H9 (cell line): ENCODE results near the gene IL25. TPM values are rescaled to one million over a fixed set of nuclear protein-coding genes. Genes with fewer than 3 reads are reported as not detected.

Experiments used
- DNase-seq: peaks from one replicate; pipeline ENCODE4 v3.0.0-alpha.2; 2017
- H2AFZ ChIP-seq: one replicate; pipeline ENCODE4 v1.6.1; 2013; ENCODE audit warnings: mild to moderate bottlenecking, low read length, control low read depth, moderate library complexity
- H2AK5ac ChIP-seq: 2 replicates; pipeline ENCODE4 v1.6.1; 2013; ENCODE audit warnings: low read length, control low read depth, mixed read lengths; ENCODE audit not compliant: insufficient read length
- H2BK120ac ChIP-seq: one replicate; pipeline ENCODE4 v1.6.1; 2013; ENCODE audit warnings: low read depth, mild to moderate bottlenecking, low read length, control low read depth, inconsistent platforms; ENCODE audit not compliant: poor library complexity, severe bottlenecking
- H2BK12ac ChIP-seq: 2 replicates; pipeline ENCODE4 v1.6.1; 2013; ENCODE audit warnings: low read length, control low read depth, mixed read lengths, low read depth; ENCODE audit not compliant: insufficient read length
- H2BK15ac ChIP-seq: 2 replicates; pipeline ENCODE4 v1.6.1; 2013; ENCODE audit warnings: low read depth, low read length, control low read depth
- H2BK20ac ChIP-seq: one replicate; pipeline ENCODE4 v1.6.1; 2013; ENCODE audit warnings: low read depth, mild to moderate bottlenecking, low read length, control low read depth, inconsistent platforms; ENCODE audit not compliant: poor library complexity, severe bottlenecking
- H2BK5ac ChIP-seq: 2 replicates; pipeline ENCODE4 v1.6.1; 2013; ENCODE audit warnings: low read length, control low read depth, mixed read lengths; ENCODE audit not compliant: insufficient read length
- H3K14ac ChIP-seq: 2 replicates; pipeline ENCODE4 v1.6.1; 2013; ENCODE audit warnings: low read length, control low read depth; ENCODE audit not compliant: insufficient read depth
- H3K18ac ChIP-seq: 2 replicates; pipeline ENCODE4 v1.6.1; 2013; ENCODE audit warnings: low read depth, mild to moderate bottlenecking, mixed read lengths, low read length, control low read depth; ENCODE audit not compliant: insufficient read length
- H3K23ac ChIP-seq: 2 replicates; pipeline ENCODE4 v1.6.1; 2013; ENCODE audit warnings: low read length, control low read depth, mixed read lengths, low read depth; ENCODE audit not compliant: insufficient read length
- H3K23me2 ChIP-seq: 2 replicates; pipeline ENCODE4 v1.6.1; 2013; ENCODE audit warnings: low read depth, mild to moderate bottlenecking, mixed read lengths, low read length, control low read depth; ENCODE audit not compliant: insufficient read length, poor library complexity, severe bottlenecking
- H3K27ac ChIP-seq: 2 replicates; pipeline ENCODE4 v1.5.1; 2013; ENCODE audit warnings: low read length, control low read depth, mixed read lengths, low read depth; ENCODE audit not compliant: insufficient read length
- H3K27me3 ChIP-seq: 2 replicates; pipeline ENCODE4 v1.6.1; 2013; ENCODE audit warnings: low read length, control low read depth, inconsistent platforms; ENCODE audit not compliant: insufficient read depth
- H3K4ac ChIP-seq: 2 replicates; pipeline ENCODE4 v1.6.1; 2013; ENCODE audit warnings: low read depth, mild to moderate bottlenecking, control low read depth, inconsistent platforms, low read length, moderate library complexity
- H3K4me1 ChIP-seq: 2 replicates; pipeline ENCODE4 v1.6.1; 2013; ENCODE audit warnings: low read length, control low read depth, inconsistent platforms; ENCODE audit not compliant: insufficient read depth
- H3K4me2 ChIP-seq: 2 replicates; pipeline ENCODE4 v1.6.1; 2013; ENCODE audit warnings: low read length, control low read depth, mixed read lengths; ENCODE audit not compliant: insufficient read length, insufficient read depth
- H3K56ac ChIP-seq: 2 replicates; pipeline ENCODE4 v1.6.1; 2013; ENCODE audit warnings: low read depth, mild to moderate bottlenecking, mixed read lengths, low read length, control low read depth; ENCODE audit not compliant: insufficient read length
- H3K79me1 ChIP-seq: 2 replicates; pipeline ENCODE4 v1.6.1; 2013; ENCODE audit warnings: low read depth, mild to moderate bottlenecking, moderate library complexity, low read length, control low read depth, inconsistent platforms; ENCODE audit not compliant: insufficient read depth, poor library complexity, severe bottlenecking
- H3K79me2 ChIP-seq: 2 replicates; pipeline ENCODE4 v1.6.1; 2013; ENCODE audit warnings: low read length, control low read depth, inconsistent platforms; ENCODE audit not compliant: insufficient read depth
- H3K9ac ChIP-seq: 2 replicates; pipeline ENCODE4 v1.6.1; 2013; ENCODE audit warnings: low read length, control low read depth, mixed read lengths; ENCODE audit not compliant: insufficient read length; ENCODE audit errors: extremely low read depth
- H3K9me3 ChIP-seq: one replicate; pipeline ENCODE4 v1.6.1; 2013; ENCODE audit warnings: low read depth, low read length, inconsistent platforms; ENCODE audit not compliant: control insufficient read depth
- H3T11ph ChIP-seq: one replicate; pipeline ENCODE4 v1.6.1; 2013; ENCODE audit warnings: mild to moderate bottlenecking, low read length, control low read depth, inconsistent platforms
- H4K20me1 ChIP-seq: one replicate; pipeline ENCODE4 v1.6.1; 2013; ENCODE audit not compliant: control insufficient read depth, insufficient read length, insufficient read depth
- H4K5ac ChIP-seq: 2 replicates; pipeline ENCODE4 v1.6.1; 2013; ENCODE audit warnings: low read depth, mild to moderate bottlenecking, mixed read lengths, low read length, control low read depth; ENCODE audit not compliant: insufficient read length
- H4K8ac ChIP-seq: replicated peaks from 2 replicates; pipeline ENCODE4 v1.6.1; 2013; ENCODE audit warnings: low read length, control low read depth, mixed read lengths, low read depth; ENCODE audit not compliant: insufficient read length
- H4K91ac ChIP-seq: 2 replicates; pipeline ENCODE4 v1.6.1; 2013; ENCODE audit warnings: low read depth, mild to moderate bottlenecking, moderate library complexity, mixed read lengths, low read length, control low read depth; ENCODE audit not compliant: insufficient read length
- H3K27ac Mint-ChIP-seq, 3 experiments: 2 replicates in 2 of 3; 3 replicates in 1 of 3; pipeline ENCODE4 v1.8.0; 2020 to 2021; ENCODE audit warnings: mixed read lengths in 3 of 3, mild to moderate bottlenecking in 1 of 3, moderate library complexity in 1 of 3
- H3K27me3 Mint-ChIP-seq: 2 replicates; pipeline ENCODE4 v1.8.0; 2021; ENCODE audit warnings: low read depth, mild to moderate bottlenecking, moderate library complexity, mixed read lengths
- H3K36me3 Mint-ChIP-seq, 3 experiments: 2 replicates in 2 of 3; 3 replicates in 1 of 3; pipeline ENCODE4 v1.8.0; 2020 to 2021; ENCODE audit warnings: low read depth in 3 of 3, mixed read lengths in 3 of 3; ENCODE audit not compliant: insufficient read depth in 1 of 3
- H3K4me1 Mint-ChIP-seq, 2 experiments: 2 replicates each; pipeline ENCODE4 v1.8.0; 2020; ENCODE audit warnings: mixed read lengths in 2 of 2
- H3K4me3 Mint-ChIP-seq, 2 experiments: 2 replicates in 1 of 2; 3 replicates in 1 of 2; pipeline ENCODE4 v1.8.0; 2020 to 2021; ENCODE audit warnings: mild to moderate bottlenecking in 2 of 2, mixed read lengths in 2 of 2, moderate library complexity in 1 of 2
- H3K9me3 Mint-ChIP-seq, 2 experiments: 2 replicates in 1 of 2; 3 replicates in 1 of 2; pipeline ENCODE4 v1.8.0; 2020; ENCODE audit warnings: mild to moderate bottlenecking in 2 of 2, mixed read lengths in 2 of 2, moderate library complexity in 1 of 2
- CTCF ChIP-seq: fragments of 200-600 bp; sonication (generic); conservative IDR thresholded peaks from 3 replicates; pipeline ENCODE4 v1.8.0; 2021; ENCODE audit warnings: antibody characterized with exemption, mild to moderate bottlenecking
- WGBS: extraction: QIAGEN DNeasy Blood & Tissue Kit; methylation state at CpG from one replicate; pipeline ENCODE4 v1.1.7; 2013; ENCODE audit warnings: missing lambda C conversion rate, low lambda C conversion rate, mixed read lengths; ENCODE audit not compliant: insufficient read length; ENCODE audit errors: extremely low coverage; 5-methylcytosine and 5-hydroxymethylcytosine counted together
- total RNA-seq: library from RNA; stranded (reverse); gene quantifications from 2 replicates; pipeline ENCODE4 v1.2.1, GENCODE V29; 2021

IL25 gene
- total RNA-seq, 1 experiment from 2014 or later: not detected

GRCh38 chr14:23415821-23416778, 43.5 kb downstream of the IL25 start:
- H3K14ac ChIP-seq: no peak overlapping the region
- H3K23me2 ChIP-seq: no peaks in the 10 kb centered on the region
- no peak overlapping the region for H2AFZ ChIP-seq
- peaks cover 39% of the 10 kb centered on the region for H3K27me3 Mint-ChIP-seq
- no peaks in the 10 kb centered on the region for H3K79me2 ChIP-seq
- no peak overlapping the region for H2BK15ac ChIP-seq
- no peaks in the 10 kb centered on the region for H3K9me3 ChIP-seq
- no peak overlapping the region for H3K9ac ChIP-seq
- no peak overlapping the region for H3K27ac Mint-ChIP-seq
- peaks cover 0 to 3% of the 10 kb centered on the region in 2 experiments; a peak in 3 of 5 replicates for H3K9me3 Mint-ChIP-seq
- no peak overlapping the region for H3K23ac ChIP-seq
- no peak overlapping the region for H2BK120ac ChIP-seq
- no peak overlapping the region for H3K4ac ChIP-seq
- H2BK20ac ChIP-seq: no peak overlapping the region
- H4K20me1 ChIP-seq: no peaks in the 10 kb centered on the region
- H3K27me3 ChIP-seq: no peaks in the 10 kb centered on the region
- H3K18ac ChIP-seq: no peak overlapping the region
- H4K5ac ChIP-seq: no peak overlapping the region
- WGBS: no CpG with 5 or more reads among the region's 21 CpGs
- no peak overlapping the region for H4K8ac ChIP-seq
- H3T11ph ChIP-seq: no peak overlapping the region
- no peak overlapping the region for H2AK5ac ChIP-seq
- no peak overlapping the region for H3K27ac ChIP-seq
- H3K4me2 ChIP-seq: no peak overlapping the region
- no peak for DNase-seq
- TF ChIP-seq CTCF: no peak
- no peaks in the 10 kb centered on the region for H3K79me1 ChIP-seq
- no peak overlapping the region for H3K56ac ChIP-seq
- H2BK5ac ChIP-seq: no peak overlapping the region
- no peak overlapping the region for H4K91ac ChIP-seq
- H3K4me1 ChIP-seq: no peaks in the 10 kb centered on the region
- no peak overlapping the region for H2BK12ac ChIP-seq
- peaks cover 0 to 5% of the 10 kb centered on the region in 2 experiments; a peak in 3 of 4 replicates for H3K4me1 Mint-ChIP-seq
- no peaks in the 10 kb centered on the region for H3K36me3 Mint-ChIP-seq
- H3K4me3 Mint-ChIP-seq: no peak overlapping the region
